HG02678 (cell line): ENCODE results near the gene GRAMD1C.
"Not testable (repeated sequence)": the region's sequence is repeated elsewhere in the genome, so short reads cannot be mapped to it uniquely, and the experiment has no call there.

Source experiments
- ATAC-seq: cut with Tn5 transposase; IDR thresholded peaks from one replicate; pipeline ENCODE4 v1.9.1; 2021; ENCODE audit warnings: mild to moderate bottlenecking, moderate library complexity; ENCODE audit not compliant: unreplicated experiment

GRAMD1C gene

DNA sequence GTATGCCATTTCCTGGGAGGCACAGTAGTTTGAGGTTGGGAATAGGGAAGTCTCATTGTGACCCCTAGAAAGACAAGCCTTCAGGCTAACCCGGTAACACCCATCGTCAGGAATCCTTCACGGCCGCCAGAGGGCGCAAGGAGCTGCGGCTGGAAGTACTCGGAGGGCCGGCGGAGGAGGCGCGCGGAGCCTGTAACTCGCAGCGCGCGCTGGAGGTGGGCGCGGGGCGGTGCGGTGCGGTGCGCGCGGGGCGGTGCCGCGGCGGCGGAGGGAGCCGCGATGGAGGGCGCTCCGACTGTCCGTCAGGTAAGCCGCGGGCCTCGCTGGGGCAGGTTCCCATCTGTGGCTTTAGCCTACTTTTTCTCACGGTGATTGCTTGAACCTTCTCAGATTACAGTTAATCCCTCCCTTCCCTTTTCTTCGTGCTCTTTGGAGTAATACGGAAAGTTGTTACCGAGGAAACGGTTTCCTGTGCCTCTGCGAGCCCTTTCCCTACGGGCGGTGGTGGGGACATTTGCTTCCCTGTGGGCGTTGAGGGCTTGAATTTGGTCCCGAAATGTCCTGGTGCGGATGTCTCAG lies at the start of gene GRAMD1C:
Gene GRAMD1C, plus strand, starts transcription at position 158 of the 579 bp plus-strand sequence. Its CDS starts 122 bp downstream, at position 280.
- peak; percentile 97 for ATAC-seq

DNA sequence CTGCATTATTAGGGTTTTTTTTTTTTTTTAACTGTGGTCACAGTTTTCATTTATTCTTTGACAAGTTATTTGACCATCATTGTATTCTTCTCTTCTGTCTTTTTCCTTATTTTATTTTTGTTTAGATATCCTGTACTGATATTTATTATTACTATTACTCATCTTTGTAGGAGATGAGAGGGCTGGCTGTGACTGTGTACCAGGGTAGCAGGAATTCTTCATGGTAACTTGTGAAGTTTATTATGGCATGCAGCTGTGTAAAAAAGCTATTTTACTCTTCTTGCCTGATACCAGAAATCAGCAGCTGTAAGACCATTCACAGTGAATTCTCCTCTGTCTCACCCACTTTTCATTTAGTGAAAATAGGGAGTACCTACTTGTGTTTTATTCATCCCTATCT lies 47.2 kb upstream of the GRAMD1C start:
- no peak for ATAC-seq

DNA sequence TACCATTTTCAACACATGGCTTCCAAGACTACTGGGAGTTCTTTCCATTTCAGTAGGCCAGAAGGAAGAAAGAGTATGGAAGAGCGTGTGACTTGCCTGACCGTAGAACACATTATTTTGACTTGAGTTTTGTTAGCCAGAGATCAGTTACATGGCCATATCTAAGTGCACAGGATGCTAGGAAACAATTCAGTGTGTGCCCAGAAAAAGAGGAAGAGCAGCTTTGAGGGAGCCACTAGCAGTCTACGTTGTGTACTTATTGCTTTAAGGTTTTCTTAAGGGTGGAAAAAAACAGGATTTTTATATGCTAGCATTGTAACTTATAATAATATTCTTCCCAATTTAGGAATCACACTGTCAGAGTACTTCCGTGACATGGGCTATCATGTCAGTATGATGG lies 44.1 kb upstream of the GRAMD1C start:
- no peak for ATAC-seq

DNA sequence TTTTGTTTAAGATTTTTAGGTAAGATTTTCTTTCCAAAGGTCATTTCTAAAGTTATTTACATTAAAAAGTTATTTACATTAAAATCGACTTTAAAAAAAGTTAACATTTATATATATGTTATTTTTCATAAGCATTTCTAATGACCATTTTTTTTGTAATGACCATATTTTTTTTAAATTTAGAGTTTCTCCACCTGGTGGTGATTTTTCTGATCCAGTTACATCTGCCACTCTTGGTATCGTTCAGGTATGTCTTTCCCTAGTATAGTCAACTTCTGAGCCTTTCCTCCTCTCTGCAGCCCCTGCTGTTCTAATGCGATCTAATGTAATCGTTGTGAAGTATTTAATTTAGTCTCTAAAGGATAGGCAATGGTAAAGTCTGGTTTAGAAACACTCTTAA lies 42.9 kb upstream of the GRAMD1C start:
- ATAC-seq: no peak

DNA sequence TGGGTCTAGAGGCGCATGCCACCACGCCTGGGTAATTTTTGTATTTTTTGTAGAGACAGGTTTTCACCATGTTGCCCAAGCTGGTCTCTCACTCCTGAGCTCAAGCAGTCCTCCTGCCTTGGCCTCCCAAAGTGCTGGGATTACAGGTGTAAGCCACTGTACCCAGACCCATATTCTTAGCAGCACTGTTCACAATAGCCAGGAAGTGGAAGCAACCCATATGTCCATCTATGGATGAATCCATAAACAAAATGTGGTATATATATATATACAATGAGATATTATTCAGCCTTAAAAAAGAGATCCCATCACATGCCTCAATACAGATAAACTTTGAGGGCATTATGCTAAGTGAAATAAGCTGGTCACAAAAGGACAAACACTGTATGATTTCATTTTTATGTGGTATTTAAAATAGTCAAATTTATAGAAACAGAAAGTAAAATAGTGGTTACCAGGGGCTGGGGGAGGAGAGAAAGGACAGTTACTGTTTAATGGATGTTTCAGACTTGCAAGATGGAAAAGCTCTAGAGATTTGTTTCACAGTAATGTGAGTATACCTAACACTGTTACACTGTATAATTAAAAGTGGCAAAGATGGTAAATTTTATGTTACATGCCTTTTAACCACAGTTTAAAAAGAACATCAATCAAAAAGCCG lies 35.7 kb upstream of the GRAMD1C start:
- ATAC-seq: peak; percentile 82

DNA sequence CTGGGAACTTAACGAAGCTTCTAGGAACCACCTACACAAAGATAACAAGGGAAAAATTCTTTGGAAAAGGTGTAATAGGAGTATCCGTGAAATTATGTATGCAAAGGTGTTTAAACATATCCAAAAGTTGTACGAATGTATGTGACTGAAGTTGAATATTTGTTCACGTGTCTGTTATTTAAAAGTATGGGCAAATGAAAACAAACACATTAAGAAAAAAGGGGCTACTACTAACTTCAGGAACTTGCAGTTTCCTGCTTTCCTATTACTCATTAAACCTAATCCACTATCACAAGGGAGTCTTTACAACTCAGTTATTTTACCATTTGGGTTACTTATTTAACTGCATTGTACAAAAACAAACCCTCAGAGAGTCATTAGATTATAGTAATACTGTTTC lies 33.9 kb upstream of the GRAMD1C start:
- no peak for ATAC-seq

DNA sequence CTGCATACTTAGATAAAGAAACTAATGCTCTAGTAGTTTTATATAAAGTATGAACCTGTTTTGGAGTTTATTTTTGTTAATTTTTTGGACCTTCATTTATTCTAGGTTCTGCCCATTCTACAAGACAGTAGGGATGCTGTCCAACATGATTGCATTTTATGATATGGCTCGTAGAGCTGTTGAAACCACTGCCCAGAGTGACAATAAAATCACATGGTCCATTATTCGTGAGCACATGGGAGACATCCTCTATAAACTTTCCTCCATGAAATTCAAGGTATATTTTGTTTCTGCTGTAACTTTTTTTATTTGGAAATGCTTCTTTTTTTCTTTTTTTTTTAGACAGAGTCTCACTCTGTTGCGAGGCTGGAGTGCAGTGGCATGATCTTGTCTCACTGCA lies 33.3 kb upstream of the GRAMD1C start:
- no peak for ATAC-seq

DNA sequence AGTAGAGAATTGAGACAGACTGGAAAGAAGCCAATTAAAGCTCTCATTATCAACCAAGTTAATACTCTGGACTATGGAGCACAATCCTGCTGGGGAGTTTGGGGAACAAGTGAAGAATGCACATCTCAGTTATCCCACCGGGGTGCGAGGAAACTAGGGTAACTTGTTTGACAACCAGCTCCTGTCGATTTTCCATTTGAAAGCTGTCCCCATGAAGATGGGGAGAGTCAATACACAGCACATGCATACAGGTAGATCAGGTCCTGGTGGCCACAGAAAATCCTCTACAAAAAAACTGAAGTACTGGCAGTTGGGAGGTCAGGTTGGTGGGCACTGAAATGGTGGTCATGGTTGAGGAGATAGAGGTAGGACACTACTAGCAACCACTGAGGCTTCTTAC lies 25.7 kb upstream of the GRAMD1C start:
- no peak for ATAC-seq

DNA sequence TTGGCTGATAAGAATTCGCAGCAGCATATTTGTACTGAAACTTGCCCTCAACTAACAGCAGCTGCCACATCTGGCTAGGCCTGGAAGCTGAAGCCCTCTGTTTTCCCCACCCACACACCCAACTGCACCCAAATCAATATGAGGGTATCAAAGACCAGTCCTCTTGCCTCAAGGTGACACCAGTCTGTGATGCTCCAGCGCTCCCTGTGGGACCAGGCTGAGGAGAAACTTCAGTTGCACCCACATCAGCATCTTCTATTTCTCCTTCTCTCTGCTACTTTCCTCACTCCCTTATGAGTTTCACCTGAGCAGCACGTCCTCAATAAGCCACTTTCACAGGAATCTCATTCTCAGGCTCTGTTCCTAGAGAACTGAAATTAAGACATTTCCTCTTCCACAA lies 18.7 kb upstream of the GRAMD1C start:
- ATAC-seq: no peak

DNA sequence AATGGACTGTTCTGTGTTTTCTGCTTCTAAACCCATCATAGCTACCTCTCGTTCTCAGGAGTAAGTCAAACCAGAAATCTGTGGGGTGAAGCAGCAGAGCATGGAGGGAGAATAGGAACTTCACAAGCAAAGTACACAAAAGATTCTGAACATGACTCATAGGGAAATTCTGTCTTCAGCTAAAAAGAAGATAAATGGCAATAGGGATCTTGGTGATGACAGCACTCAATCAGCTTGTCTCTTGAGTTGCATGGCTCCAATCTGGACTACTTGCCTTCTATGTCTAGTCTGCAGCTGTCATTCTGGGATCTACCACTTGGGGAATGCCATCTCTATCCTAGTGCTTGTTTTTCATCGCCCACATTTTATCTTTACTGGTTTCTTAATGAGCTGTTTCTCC lies 13.5 kb upstream of the GRAMD1C start:
- peak; percentile 86 for ATAC-seq

DNA sequence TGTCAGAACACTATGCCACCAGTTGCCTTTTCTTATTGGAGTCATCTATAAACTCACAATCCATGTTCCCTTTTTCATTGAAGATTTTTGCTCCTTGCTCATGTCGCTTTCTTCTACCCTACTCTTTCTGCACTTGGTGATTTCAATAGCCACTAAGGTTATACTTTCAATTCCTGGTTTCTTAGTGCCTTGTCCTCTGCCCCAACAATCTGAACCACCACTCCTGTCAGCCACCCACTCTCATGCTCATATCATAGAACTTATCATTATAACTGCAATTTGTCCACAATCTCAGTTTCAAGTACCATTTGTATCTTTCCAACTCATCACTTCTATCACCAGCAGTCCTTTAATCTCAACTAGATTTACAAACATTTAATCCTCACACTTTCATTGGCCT lies 10.0 kb upstream of the GRAMD1C start:
- no peak for ATAC-seq

DNA sequence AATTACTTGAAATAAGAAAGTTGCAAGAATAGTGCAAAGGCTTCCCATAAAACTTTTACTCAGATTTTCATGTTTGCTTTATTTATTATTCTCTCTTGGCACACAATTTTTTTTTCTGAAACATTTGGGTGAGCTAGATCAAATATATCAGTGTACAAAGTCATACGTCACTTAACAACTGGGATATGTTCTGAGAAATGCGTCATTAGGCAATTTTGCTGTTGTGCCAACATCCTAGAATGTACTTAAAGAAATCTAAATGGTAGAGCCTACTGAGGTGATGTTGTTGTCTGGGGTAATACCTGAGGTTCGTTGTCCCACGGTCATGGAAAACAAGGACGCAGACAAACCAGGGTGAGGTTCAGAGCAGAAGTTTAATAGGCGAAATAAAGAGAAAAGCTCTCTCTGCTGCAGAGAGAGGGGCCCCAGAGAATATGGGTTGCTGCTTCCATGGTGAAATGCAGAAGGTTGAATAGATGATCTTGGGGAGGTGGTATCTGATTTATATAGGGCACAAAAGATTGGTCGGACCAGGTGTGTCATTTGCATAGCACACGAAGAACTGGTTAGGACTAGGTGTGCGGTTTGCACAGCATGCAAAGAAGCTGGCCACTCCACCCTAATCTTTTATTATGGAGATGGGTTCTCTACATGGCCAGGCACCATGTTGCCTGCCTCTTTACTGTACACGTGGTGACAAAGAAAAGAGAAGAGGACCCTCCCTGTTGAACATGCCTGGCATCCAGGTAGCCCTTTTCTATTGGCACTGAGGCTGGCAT lies 8.8 kb upstream of the GRAMD1C start:
- no peak for ATAC-seq

DNA sequence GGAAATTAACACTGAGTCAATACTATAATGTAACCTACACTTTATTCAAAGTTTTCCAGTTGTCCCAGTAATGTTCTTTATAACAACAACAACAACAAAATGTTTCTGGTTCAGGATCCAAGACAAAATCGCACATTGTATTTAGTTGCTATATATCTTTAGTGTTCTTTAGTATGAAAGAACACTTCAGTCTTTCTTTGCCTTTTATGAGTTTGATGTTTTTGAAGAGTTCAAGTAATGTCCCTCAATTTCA lies 7.6 kb upstream of the GRAMD1C start:
- ATAC-seq: no peak

DNA sequence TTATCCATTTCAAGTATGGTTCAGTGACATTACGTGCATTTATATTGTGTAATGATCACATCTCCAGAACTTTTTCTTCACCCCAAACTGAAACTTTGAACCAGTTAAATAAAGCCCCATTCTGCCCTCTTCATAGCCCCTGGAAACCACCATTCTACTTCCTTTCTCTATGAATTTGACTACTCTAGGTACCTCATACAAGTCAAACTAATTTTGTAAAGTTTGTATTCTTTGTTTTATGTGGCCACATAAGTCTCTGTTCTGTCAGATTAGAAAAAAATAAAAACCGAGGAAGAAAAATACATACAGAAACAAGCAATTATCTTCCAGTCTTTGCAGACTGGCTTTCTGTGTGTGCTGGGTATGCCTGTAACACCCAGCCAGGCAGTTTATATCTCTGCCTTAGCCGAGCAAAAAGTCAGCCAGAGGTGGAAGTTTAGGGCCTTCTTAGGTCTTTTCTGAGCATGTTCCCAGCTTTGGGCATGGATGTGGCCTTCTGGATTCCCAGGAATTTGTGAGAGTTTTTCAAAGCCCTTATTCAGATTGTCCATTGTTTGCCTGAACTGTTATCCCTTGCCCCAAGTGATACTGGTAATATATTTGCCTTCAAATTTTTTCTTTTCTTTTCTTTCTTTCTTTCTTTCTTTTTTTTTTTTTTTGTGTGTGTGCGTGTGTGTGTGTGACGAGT lies 6.0 kb upstream of the GRAMD1C start:
- peak; percentile 60 for ATAC-seq

DNA sequence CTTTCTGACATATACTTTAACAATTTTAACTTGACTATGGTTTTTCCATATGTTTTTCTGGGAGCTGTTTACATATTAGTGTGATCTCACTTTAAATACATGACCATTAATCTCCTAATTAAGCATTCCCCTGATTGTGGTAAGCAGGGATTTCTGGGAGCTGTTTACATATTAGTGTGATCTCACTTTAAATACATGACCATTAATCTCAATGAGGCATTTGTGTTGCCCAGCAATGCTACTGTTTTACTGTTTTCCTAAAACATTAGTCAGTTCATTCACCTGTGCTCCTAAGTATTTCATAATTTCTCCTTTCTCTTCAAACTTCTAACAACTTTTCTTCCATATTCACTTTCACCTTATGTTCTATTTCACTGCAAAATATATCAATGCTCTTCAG lies 3.6 kb upstream of the GRAMD1C start:
- ATAC-seq: no peak

DNA sequence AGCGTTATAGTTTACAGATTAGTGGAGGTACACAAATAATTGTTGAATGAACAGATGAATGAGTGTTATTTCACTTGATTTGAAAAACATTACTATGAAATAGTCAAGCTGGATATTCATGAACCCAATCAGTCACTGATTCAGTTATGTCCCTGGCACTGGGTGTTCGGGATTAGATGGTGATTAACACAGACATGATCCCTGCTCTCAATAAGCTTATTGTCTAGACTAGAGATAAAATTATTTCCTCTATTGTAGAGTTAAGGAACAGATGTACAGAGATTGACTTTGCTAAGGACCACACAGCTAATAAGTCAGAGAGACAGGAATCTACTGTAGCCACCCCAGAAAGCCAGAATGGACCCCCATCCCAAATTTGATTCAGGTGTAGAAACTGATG lies 963 bp downstream of the GRAMD1C start:
- ATAC-seq: no peak

DNA sequence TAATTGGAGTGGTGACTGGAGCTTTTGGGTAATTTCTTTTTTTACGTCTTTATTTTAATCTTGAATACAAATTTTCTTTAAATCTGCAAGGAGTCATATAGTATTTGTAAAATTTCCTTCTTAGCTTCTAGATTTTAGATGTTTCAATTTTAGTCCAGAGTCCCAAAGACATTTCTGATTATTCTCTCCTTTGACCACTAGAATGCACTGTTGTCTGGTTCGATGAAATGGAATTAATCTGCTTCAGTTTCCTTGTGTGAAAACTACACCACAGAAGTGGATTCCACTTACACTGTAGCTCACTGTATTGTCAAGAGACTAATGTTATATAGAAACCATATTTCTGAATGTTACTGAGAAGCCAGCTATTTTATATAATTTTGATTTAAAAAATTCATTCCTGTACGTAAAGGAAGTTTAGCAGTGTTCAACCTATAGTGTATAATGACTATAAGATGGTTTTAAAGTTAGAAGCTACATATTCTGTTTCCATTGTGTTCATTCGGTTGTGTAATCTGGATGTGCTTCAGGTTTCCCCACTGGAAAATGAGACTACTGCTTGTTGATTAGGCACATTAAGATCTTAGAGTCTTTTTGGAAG lies 6.1 kb downstream of the GRAMD1C start:
- no peak for ATAC-seq

DNA sequence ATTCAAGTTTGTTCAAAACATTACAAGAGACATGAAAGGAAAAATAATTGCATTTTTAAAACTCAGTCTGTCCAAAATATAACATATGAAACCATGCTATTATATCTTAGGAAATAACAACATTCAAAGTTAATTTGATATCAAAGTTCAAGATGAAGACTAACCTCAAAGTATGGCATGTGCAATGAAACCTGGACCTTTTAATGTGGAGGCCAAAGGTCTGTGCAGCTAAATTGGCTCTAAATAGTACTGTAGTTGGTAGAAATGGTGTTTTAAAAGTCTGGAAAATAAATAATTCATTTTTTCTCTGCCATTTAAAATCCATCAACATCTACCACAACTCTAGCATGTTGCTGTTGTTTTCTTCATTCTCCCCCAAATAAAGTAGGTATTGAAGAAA lies 8.7 kb downstream of the GRAMD1C start:
- ATAC-seq: no peak

DNA sequence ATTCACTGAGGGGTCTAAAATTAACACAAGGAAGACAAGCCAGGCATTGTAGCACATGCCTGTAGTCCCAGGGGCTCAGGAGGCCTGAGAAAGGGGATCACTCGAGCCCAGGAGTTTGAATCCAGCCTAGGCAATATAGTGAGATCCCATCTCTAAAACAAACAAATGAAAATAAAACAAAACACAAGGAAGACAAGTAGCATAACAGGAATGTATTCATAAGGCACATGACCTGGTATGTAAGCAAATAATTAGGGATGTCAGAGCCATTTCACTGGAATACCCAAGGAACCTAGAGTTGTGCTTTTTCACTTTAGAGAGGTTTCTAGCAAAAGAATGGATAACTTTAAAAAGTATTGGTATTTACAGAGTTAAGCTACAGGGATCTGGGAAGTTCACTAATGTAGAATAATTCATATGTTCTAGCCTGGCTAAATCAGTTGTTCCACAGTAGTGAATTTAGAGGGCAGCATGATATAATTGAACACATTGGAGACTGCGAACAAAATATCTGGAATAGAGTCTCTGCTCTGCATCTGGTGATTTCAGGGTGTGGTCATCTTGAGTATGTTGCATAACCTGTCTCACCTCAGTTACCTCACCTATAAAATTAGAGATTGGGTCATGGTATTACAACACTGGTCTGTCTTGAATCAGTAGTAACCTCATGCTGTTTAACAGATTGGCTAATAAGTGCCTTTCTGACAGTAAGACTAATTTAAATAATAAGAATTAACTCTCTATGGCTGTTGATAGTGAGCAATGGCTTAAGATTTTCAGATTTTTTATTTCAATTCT lies 9.3 kb downstream of the GRAMD1C start:
- no peak for ATAC-seq

DNA sequence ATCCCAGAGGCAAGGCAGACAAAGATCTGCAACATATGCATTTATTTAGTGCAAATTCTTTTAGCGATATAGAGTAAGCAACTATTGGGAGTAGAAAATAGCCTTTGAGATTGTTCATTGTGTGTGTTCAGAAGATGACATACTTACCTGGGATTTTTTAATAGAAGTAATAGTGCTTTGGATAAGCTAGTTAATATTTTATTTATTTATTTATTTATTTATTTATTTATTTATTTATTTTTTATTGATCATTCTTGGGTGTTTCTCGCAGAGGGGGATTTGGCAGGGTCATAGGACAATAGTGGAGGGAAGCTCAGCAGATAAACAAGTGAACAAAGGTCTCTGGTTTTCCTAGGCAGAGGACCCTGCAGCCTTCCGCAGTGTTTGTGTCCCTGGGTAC lies 10.5 kb downstream of the GRAMD1C start:
- not testable (repeated sequence) for ATAC-seq

DNA sequence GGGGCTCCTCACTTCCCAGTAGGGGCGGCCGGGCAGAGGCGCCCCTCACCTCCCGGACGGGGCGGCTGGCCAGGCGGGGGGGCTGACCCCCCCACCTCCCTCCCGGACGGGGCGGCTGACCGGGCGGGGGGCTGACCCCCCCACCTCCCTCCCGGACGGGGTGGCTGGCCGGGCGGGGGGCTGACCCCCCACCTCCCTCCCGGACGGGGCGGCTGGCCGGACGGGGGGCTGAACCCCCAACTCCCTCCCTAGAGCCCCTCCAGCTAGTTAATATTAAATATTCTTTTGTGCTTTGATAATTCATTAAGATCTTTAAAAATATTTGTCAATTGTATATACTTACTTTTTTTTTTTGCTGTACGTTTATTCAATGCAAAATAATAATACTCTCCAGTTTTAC lies 11.3 kb downstream of the GRAMD1C start:
- not testable (repeated sequence) for ATAC-seq
